GM13977 (cell line): ENCODE results near the gene RB1.
A peak's percentile ranks its signal among the peaks of the same experiment; 100 is the strongest.

Experiments used
- DNase-seq: peaks from one replicate; pipeline ENCODE4 v3.0.0; 2012; ENCODE audit warnings: low spot score
- CTCF ChIP-seq: IDR thresholded peaks from 2 replicates; pipeline ENCODE4 v1.5.1; 2012; ENCODE audit warnings: mild to moderate bottlenecking, control low read depth; ENCODE audit not compliant: insufficient read depth; ENCODE audit errors: extremely low read depth, missing control alignments
- in situ Hi-C: fragments of 300-500 bp; cut with MboI; formaldehyde crosslinking; loops from one replicate; pipeline ENCODE4 v1.12.0; 2022; ENCODE audit warnings: low sequenced_read_pairs, low pct_unique_long_range_greater_than_20kb, mixed read lengths, inconsistent platforms; ENCODE audit not compliant: unreplicated experiment

Gene RB1

GRCh38 chr13:48492096-48492440, 188.5 kb downstream of the RB1 start:
- in situ Hi-C loops = loop anchor here (5.0 kb wide), 1 partner anchor 85 kb away; no protein-coding TSS in a partner anchor

GRCh38 chr13:48492470-48493065, 189.0 kb downstream of the RB1 start:
- in situ Hi-C loops = loop anchor here (5.0 kb wide), 1 partner anchor 85 kb away; no protein-coding TSS in a partner anchor
- TF ChIP-seq CTCF = no peak
- peak; percentile 52 for DNase-seq

More at GRCh38 chr13:48492096-48492440, 188.5 kb downstream of the RB1 start:
- TF ChIP-seq CTCF = no peak
- no peak for DNase-seq

DNA sequence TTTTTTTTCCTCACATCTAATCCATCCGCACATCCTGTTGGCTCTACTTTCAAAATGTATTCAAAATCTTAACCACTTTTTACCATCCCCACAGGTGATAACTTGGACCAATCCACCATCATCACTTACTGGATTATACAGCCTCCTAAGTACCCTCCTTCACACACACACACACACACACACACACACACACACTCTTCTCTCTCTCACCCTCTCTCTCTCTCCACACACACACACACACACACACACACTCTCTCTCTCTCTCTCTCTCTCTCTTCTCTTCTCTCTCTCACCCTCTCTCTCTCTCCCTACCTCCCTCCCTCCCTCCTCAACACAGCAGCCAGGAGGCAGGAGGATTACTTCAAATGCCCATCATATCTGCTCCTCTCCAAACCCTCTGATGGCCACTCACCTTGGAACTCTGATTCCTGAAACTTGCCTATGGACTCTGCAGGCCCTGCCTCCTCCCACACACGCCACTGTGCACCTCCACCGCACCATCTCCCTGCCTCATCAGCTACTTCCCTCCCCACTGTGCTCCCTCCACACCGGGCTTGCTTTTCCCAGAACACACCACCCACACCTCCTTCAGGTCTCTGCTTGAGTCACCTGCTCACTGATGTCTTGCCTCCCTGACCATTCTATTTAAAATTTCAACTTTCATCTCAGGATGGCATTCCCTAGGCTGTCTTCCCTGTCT, 189.7 kb downstream of the RB1 start:
- DNase-seq = no peak
- in situ Hi-C loops = loop anchor here (5.0 kb wide), 1 partner anchor 84 kb away; no protein-coding TSS in a partner anchor
- TF ChIP-seq CTCF = no peak

GRCh38 chr13:48493851-48494250, 190.3 kb downstream of the RB1 start:
- no peak for TF ChIP-seq CTCF
- DNase-seq = no peak
- in situ Hi-C loops = loop anchor here (5.0 kb wide), 1 partner anchor 83 kb away; no protein-coding TSS in a partner anchor

DNA sequence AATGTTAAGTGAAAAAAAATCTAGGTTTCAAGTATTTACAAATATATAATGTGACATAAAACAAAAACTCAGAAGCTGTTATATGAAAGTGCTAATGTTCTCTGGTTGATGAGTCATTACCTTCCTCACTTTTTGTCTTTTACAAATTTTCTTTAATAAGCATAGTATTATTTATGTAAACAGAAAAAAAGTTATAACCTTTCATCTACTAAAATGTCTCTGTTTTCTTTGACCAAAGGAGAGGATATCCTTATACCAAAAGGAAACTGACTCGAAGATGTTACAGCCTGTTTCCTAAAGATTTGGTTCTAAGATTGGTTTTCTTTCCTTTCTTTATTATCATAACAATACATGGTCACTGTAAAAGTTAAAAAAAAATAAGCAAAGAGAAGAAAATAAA, 191.3 kb downstream of the RB1 start:
- no peak for TF ChIP-seq CTCF
- in situ Hi-C loops = loop anchor here (5.0 kb wide), 1 partner anchor 82 kb away; no protein-coding TSS in a partner anchor
- DNase-seq = no peak

DNA sequence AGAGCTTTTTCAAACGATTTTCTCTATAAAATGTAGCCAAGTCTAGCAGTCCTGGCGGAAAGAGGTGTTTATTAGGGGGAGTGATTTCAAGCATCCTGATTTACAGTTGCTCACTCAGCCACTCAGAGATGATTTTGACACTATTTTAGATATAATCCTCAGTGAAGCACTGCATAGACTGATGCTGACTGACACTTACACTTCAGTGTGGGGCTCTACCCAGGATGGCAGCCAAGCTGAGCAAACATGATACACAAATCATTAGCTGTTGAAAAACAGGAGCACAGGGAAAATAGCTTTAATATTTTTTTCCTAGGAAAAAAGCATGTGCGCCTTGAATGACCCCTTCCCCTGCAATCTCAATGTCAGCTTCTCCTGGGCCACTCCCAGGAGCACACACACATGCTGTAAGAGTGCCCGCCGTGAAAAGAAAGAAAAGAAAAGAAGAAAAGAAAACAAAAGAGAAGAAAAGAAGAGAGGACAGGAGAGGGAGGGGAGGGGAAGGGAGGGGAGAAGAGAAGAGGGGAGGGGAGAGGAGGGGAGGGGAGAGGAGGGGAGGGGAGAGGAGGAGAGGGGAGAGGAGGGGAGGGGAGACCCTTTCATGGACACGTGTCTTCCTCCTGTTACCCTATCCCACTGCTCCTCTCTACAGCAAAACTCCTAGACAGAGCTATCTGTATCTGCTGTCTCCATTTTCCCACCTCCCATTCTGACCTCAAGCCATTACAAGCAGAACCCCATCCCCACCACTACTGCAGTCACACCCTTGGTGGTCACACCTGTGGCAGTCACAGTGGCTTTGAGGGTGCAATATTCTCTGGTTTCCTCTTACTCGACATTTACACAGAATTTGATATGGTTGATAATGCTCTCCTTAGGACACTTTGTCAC, 193.0 kb downstream of the RB1 start:
- no peak for TF ChIP-seq CTCF
- DNase-seq = no peak
- in situ Hi-C loops = no loop called here
